NT2/D1 (cell line): ENCODE results near the gene OR51S1.

ENCODE experiments used
- SUZ12 ChIP-seq: IDR thresholded peaks from 2 replicates; pipeline ENCODE4 v1.6.1; 2011; ENCODE audit not compliant: insufficient read length, insufficient read depth; ENCODE audit errors: extremely low read depth
- ZNF274 ChIP-seq: IDR thresholded peaks from 2 replicates; pipeline ENCODE4 v1.6.1; 2011; ENCODE audit warnings: mild to moderate bottlenecking, low read depth, low read length

DNA sequence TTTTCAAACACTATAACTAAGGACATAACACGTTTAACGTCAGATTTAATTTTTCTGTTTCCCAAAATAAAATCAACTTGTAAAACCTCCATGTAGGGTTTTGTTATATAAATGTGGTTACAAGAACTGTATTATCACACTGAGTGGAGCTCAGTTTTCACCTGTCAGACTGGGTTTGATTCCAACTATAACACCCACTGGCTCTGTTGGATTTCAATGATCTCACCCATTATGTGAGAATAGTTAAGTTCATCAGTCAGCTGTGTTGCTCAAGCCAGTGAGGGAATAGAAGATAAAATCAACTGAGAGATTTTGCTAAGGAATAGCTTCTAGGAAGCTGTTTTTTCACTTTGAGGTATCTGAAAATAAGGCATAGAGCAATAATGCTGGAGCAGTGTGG lies 39.8 kb downstream of the OR51S1 start:
- TF ChIP-seq SUZ12, result no peak
- no peak for TF ChIP-seq ZNF274
